ENCODE measurements around the gene SH3PXD2A. TPM values are rescaled to one million over a fixed set of nuclear protein-coding genes. Genes with fewer than 3 reads are reported as not detected.
A peak's percentile ranks its signal among the peaks of the same experiment; 100 is the strongest.

SH3PXD2A gene
- total RNA-seq, 1 experiment from 2014 or later = 4.5 TPM

DNA sequence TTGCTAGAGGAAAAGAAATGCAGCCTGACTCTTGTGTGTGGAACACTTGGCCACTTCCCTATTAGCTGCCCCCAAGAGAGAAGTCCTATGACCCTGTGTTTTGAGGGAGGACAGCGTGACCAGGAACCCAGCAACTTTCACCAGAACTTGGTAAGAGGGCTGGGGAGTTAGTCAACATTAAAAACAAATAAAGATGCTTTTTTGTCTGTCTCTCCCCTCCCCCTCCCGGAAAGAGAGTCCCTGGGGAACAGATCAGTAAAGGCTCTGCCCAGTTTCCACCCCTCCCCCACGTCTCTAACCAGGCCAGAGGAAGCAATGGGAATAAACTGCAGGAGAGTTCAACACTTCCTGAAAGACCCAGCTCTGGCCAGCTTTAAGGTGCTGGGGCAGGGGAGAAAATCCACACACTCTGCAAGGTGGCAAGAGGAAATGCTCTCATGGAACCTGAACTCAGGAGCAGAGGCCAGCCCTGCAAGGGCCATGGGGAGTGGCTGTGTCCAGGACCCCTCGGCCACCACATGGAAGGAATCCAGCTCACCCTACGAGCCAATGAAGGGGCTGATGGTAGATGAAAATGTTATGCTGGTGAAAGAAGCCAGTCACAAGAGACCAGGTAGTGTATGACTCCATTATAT lies 21.5 kb downstream of the SH3PXD2A start:
- Histone ChIP-seq H3K18ac (ENCODE audit: insufficient read length, low read depth, low read length) (peak overlapping the region; percentile 36), H4K20me1 (ENCODE audit: control insufficient read depth, insufficient read depth, insufficient read length) (no peaks in the 10 kb centered on the region), H3K27ac (ENCODE audit: insufficient read length, low read depth, low read length) (no peak overlapping the region), H4K91ac (ENCODE audit: insufficient read length, low read depth, low read length) (no peak overlapping the region), H2BK12ac (ENCODE audit: insufficient read length, low read depth, low read length) (no peak overlapping the region), H3T11ph (ENCODE audit: low read length) (no peak overlapping the region), H2BK15ac (ENCODE audit: low read depth, low read length) (no peak overlapping the region), H2BK120ac (ENCODE audit: low read depth, low read length, poor library complexity, severe bottlenecking) (no peak overlapping the region), H3K14ac (ENCODE audit: insufficient read depth, low read length) (no peak overlapping the region), H2AFZ (ENCODE audit: low read length) (no peak overlapping the region), H2BK20ac (ENCODE audit: low read depth, low read length, poor library complexity, severe bottlenecking) (no peak overlapping the region), H3K23ac (ENCODE audit: insufficient read length, low read depth, low read length) (no peak overlapping the region), H3K9me3 (ENCODE audit: control insufficient read depth, low read depth, low read length) (no peaks in the 10 kb centered on the region), H3K79me2 (ENCODE audit: insufficient read depth, low read length) (no peaks in the 10 kb centered on the region), H4K5ac (ENCODE audit: insufficient read length, low read depth, low read length) (no peak overlapping the region), H3K79me1 (ENCODE audit: insufficient read depth, low read depth, low read length, poor library complexity, severe bottlenecking) (no peaks in the 10 kb centered on the region), H3K4me2 (ENCODE audit: insufficient read depth, insufficient read length, low read length) (peak overlapping the region; percentile 15), H3K4ac (ENCODE audit: low read depth, low read length) (no peak overlapping the region), H3K27me3 (ENCODE audit: insufficient read depth, low read length) (no peaks in the 10 kb centered on the region), H4K8ac (replicated peaks; ENCODE audit: insufficient read length, low read depth, low read length) (no peak overlapping the region), H3K4me1 (ENCODE audit: insufficient read depth, low read length) (peaks cover 13% of the 10 kb centered on the region; the same call in 1 of the 2 replicates), H3K56ac (ENCODE audit: insufficient read length, low read depth, low read length) (no peak overlapping the region), H2BK5ac (ENCODE audit: insufficient read length, low read length) (no peak overlapping the region), H3K9ac (ENCODE audit: extremely low read depth, insufficient read length, low read length) (no peak overlapping the region), H3K23me2 (ENCODE audit: insufficient read length, low read depth, low read length, poor library complexity, severe bottlenecking) (no peaks in the 10 kb centered on the region), H2AK5ac (ENCODE audit: insufficient read length, low read length) (no peak overlapping the region)
- Mint-ChIP-seq H3K9me3 (peaks cover 3 to 7% of the 10 kb centered on the region in 2 experiments), H3K27ac (peak overlapping the region; percentile 12 to 85 (median 19); a peak in 3 of 7 replicates), H3K27me3 (ENCODE audit: low read depth) (0 out of 2 replicates have a peak, but pooled peaks cover 4% of the 10 kb centered on the region), H3K4me3 (peak overlapping the region in 1 of 2 experiments; percentile 8; a peak in 2 of 5 replicates), H3K4me1 (peaks cover 41 to 45% of the 10 kb centered on the region in 2 experiments), H3K36me3 (ENCODE audit: insufficient read depth in 1 of 3, low read depth in 3 of 3) (no peaks in the 10 kb centered on the region)
- peak; percentile 57 for DNase-seq
- WGBS (ENCODE audit: extremely low coverage, insufficient read length, low lambda C conversion rate) = no CpG with 5 or more reads among the region's 5 CpGs
- TF ChIP-seq, protein P1, sequence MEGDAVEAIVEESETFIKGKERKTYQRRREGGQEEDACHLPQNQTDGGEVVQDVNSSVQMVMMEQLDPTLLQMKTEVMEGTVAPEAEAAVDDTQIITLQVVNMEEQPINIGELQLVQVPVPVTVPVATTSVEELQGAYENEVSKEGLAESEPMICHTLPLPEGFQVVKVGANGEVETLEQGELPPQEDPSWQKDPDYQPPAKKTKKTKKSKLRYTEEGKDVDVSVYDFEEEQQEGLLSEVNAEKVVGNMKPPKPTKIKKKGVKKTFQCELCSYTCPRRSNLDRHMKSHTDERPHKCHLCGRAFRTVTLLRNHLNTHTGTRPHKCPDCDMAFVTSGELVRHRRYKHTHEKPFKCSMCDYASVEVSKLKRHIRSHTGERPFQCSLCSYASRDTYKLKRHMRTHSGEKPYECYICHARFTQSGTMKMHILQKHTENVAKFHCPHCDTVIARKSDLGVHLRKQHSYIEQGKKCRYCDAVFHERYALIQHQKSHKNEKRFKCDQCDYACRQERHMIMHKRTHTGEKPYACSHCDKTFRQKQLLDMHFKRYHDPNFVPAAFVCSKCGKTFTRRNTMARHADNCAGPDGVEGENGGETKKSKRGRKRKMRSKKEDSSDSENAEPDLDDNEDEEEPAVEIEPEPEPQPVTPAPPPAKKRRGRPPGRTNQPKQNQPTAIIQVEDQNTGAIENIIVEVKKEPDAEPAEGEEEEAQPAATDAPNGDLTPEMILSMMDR (conservative IDR thresholded peaks at IDR 0.05) = no peak

Data from H9 (cell line).